Stimulated activated CD4-positive, alpha-beta T cell treated with anti-CD3 and anti-CD28 coated beads, Interleukin-4, amount 100 ng/mL, for 48 hours (primary cell): ENCODE data around the gene KLF11.

Experiments
- DNase-seq, 2 donors: peaks; one replicate each; pipeline ENCODE4 v3.0.0-alpha.2; 2020; ENCODE audit warnings: low read depth in 2 of 2

Gene KLF11

GRCh38 chr2:10043256-10043905 lies at the start of gene KLF11:
Gene KLF11 (plus strand): TSS chr2:10043550. CDS start chr2:10043717, 167 bp downstream.
- peak; percentile 60 to 65 for DNase-seq

GRCh38 chr2:9994462-9994861 lies 48.9 kb upstream of the KLF11 start:
- no peak for DNase-seq

GRCh38 chr2:9995059-9995458 lies 48.3 kb upstream of the KLF11 start:
- DNase-seq: no peak

GRCh38 chr2:9996321-9996720 lies 47.0 kb upstream of the KLF11 start:
- no peak for DNase-seq

- no peak for DNase-seq
Observed at GRCh38 chr2:9997936-9998335, 45.4 kb upstream of the KLF11 start.

GRCh38 chr2:9998916-9999654 lies 44.3 kb upstream of the KLF11 start:
- DNase-seq: no peak

GRCh38 chr2:9999693-10000092 lies 43.7 kb upstream of the KLF11 start:
- DNase-seq: no peak

- DNase-seq: no peak
Observed at GRCh38 chr2:10000541-10000940, 42.8 kb upstream of the KLF11 start.

GRCh38 chr2:10001586-10001985 lies 41.8 kb upstream of the KLF11 start:
- no peak for DNase-seq

- no peak for DNase-seq
Observed at GRCh38 chr2:10002109-10002508, 41.2 kb upstream of the KLF11 start.

- DNase-seq: no peak
Observed at GRCh38 chr2:10002681-10003080, 40.7 kb upstream of the KLF11 start.

- DNase-seq: no peak
Observed at GRCh38 chr2:10003206-10004125, 39.9 kb upstream of the KLF11 start.

- DNase-seq: no peak
Observed at GRCh38 chr2:10004401-10004800, 38.9 kb upstream of the KLF11 start.

- DNase-seq: no peak
Observed at GRCh38 chr2:10004836-10005235, 38.5 kb upstream of the KLF11 start.

GRCh38 chr2:10005461-10006235 lies 37.7 kb upstream of the KLF11 start:
- DNase-seq: no peak

GRCh38 chr2:10006236-10007161 lies 36.9 kb upstream of the KLF11 start:
- DNase-seq: no peak

GRCh38 chr2:10007435-10007834 lies 35.9 kb upstream of the KLF11 start:
- no peak for DNase-seq

GRCh38 chr2:10007921-10008808 lies 35.2 kb upstream of the KLF11 start:
- no peak for DNase-seq

GRCh38 chr2:10008809-10009176 lies 34.6 kb upstream of the KLF11 start:
- DNase-seq: no peak
